NCI-H446 treated with DMSO at 0.1 percent for 48 hours (cell line): ENCODE measurements around the gene ITPK1.

Source experiments
- DNase-seq: peaks from one replicate; lab custom pipeline; 2025; lab: John Stamatoyannopoulos, UW

ITPK1 gene

DNA sequence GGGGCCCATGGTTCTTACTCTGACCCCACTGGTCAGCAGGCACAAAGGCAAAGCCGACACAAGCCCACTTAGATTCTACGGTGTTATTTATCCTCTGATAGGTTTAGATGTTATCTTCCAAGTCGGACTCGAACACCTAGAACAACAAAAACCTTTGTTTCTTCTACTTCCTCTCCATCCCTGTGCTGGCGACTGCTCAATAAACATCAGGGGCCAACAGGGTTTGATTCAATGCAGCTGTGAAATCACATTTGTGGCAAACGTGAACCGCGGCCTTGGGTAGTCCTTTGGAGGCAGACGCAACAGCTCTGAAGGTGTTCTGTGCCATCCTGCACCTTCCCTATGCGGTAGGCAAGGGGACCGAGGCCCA, 105.6 kb downstream of the ITPK1 start:
- no peak for DNase-seq

GRCh38 chr14:93009471-93010129, 106.1 kb downstream of the ITPK1 start:
- DNase-seq: no peak

DNA sequence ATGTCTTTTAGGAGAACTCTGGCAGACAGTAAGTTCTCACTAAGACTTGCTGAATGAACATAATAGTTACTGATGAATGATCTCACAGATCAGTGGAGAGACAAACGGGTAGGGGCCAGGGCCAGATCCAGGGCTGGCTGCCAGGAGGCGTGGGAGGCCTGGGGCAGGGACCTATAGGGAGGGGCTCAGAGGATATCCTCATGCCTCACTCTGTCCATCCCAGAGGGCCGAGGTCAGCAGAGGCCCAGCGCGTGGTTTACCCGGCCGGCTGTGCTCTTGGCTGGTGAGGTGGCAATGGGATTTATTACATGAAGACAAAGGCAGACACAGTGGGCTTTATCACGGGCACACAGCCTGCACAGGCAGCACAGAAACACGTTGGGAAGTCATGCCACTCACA, 107.3 kb downstream of the ITPK1 start:
- no peak for DNase-seq

DNA sequence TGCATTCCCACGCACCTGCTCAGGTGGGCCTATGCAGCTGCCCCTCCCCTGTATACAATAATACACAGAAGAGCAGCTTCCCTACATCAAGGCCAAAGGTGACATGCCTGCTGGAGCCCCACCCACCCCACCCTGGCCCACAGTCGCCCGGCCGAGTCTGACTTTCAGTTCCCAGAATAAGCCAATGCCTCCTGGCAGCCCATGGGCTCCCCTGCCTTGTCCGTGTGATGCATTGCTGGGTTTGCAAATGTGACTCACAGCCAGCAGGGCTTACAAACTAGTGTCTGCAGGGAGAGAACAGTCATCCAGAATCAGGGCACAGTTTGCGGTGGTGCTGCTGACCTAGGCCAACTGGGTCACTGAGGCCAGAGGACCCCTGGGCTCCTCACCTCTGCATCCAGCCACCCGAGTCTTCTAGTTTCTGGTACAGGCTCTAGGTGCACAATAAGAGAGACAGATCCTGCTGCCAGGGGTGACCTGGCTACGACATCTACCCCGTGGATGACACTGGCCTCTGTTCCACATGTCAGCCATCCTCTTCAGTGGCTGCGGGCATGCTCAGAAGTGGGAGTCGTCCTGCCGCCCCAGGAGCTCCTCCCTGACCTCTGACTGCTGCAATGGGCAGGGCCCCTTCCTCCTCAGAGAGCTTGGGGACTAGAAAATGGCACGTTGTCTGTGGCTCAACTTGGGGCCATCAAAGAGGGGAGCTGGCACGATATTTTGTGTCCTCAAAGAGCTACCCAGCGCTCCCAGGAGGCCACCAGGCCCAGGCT, 108.3 kb downstream of the ITPK1 start:
- peak; percentile 26 for DNase-seq

DNA sequence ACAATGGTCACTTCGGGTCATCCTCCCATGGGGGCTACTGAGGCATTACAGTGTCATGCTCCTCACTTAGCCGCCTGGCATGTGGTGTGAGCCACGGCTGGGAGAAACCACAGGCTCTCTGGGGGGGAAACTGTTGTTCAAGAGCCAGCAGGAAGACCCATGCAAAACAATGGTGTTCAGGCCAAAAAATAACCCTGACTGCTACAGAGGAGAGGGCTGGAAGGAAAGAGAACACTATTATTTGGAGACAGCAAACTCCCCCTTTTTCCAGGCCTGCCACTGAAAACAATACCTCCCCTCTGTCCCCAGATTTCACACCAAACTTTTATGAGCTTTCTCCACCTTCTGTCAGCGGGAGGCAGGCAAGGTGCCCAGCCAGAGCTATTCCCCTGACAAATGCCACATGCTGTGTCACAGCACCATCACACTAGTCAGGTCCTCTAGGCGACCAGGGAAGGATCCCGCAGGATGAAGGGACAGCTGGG, 109.1 kb downstream of the ITPK1 start:
- DNase-seq: peak; percentile 27

- DNase-seq: peak; percentile 54
Measured at GRCh38 chr14:93005838-93006237, 109.9 kb downstream of the ITPK1 start.

DNA sequence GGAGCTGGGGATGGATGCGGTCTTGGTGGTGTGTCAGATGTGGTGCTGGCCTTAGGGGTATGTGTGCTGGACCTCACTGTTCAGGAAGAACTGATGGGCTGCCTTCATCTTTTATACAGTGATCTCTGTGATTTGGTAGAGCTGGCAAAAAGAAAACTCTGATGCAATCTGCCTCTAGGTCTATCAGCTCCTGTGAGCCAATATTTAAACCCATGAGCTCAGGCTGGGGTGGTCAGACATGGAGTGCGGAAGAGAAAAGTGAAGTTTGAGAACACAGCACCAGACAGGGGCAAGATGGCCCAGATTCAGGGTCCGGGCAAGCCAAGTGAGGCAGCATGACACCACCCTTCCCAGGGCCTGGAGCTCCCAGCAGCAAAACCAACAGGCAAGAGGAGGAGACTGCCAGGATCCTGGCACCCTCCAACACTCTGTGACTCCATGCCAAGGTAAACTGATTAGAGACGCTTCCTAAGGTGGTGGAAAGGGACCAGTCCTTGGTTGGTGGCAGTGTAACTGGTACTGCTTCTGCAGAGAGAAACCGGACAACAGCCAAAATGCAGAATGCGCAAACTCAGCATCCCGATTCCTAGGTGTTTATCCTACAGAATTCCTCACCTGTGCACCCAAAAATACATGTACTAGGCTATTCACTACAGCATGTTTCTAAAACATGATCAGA, 110.5 kb downstream of the ITPK1 start:
- DNase-seq: peak; percentile 37

DNA sequence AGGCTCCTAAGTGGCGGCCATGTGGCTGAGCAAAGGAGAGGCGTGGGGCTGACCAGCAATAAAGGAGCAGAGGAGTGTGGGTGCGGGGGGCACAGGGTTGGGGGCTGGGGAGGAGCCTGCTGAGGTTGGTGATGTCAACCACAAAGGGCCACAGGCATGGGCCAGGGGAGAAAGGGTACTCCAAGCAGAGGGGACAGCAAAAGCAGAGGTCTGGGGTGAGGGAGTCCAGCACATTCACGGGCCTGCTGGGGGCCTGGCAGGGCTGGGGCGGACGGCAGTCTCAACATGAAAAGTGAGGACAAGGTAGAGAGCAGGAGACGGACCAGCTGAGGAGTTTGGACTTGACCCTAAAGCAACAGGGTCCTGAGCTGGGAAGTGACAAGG, 111.0 kb downstream of the ITPK1 start:
- DNase-seq: no peak

- DNase-seq: no peak
Measured at GRCh38 chr14:93003945-93004698, 111.6 kb downstream of the ITPK1 start.

DNA sequence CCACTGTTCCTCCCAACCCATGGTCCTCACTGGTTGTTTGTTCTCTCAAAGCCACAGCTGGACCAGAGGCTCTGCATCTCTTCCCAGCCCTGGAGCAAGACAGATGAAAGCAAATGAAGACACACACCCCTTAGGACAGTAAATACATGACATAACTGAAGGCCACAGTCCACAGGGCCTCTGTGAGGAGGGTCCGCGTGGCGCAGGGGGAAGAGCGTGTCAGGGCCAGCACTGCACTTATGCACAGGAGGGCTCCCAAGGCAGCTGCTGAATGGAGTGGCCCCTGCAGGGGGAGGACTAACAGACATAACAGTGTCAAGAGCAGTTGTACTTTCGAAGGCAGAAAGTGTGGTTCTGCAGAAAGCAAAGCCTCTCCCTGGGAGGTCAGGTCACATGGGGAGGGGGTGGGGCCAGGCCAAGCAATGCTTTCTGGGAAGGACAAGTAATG, 112.8 kb downstream of the ITPK1 start:
- DNase-seq: no peak

- DNase-seq: no peak
Measured at GRCh38 chr14:93002049-93002448, 113.7 kb downstream of the ITPK1 start.

DNA sequence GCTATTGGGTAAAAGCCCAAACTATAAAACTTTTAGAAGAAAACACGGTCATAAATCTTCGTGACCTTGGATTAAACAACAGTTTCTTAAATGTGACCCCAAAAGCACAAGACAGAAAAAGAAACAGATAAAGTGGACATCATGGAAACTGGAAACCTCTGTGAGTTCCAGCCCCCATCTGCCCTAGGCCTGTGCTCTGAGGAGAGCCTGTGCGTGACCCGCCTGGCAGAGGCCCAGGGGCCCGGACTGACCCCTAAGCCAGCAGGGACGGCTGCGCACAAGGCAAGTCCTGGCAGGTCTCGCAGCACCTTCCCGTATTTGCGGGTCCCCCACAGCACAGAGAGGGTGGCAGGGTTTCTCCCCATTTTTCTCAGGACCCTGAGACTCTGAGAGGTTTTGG, 116.8 kb downstream of the ITPK1 start:
- DNase-seq: no peak

GRCh38 chr14:92997343-92998061, 118.2 kb downstream of the ITPK1 start:
- DNase-seq: no peak

GRCh38 chr14:92995620-92996019, 120.1 kb downstream of the ITPK1 start:
- no peak for DNase-seq

DNA sequence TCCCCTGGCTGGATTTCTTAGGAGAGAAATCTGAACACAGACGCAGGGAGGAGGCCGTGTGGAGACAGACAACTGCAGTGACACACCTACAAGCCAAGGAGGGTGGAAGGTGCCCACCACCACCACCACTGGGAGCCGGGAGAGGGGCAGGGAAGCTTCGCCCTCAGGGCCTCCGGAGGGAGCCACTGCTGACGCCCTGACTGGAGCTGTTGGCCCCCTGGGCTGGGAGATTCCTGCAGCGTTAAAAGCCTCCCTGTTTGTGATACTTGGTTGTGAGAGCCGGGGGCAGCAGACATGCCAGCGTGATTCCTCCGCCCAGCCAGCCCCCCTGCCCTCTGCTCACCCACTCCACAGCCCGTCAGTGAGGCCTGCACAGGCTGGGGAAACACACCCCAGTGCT, 120.8 kb downstream of the ITPK1 start:
- DNase-seq: no peak

DNA sequence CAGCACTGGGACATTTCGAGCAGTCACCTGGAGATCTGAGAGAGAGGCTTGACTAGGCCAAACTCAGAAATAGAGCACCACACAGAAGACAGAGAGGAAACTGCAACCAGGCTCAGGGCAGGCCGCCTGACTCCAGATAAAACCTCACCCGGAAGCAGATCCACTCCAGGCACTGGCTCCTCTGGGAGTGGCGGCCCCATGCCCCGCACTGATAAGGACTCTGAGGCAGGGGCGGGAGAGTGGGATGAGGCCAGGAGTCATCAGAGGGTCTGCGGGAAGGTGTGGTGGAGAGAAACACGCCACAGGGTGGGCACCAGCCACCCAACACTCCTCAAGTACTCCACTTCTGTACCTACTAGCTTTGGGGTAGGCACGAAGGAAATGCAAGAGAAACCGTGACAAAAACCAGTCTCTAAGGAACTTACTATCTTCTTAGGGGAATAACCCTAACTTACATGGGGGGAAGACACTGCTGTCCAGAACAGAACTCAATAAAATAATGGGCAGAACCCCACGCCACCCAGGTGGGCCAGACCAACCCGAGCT, 121.5 kb downstream of the ITPK1 start:
- no peak for DNase-seq

DNA sequence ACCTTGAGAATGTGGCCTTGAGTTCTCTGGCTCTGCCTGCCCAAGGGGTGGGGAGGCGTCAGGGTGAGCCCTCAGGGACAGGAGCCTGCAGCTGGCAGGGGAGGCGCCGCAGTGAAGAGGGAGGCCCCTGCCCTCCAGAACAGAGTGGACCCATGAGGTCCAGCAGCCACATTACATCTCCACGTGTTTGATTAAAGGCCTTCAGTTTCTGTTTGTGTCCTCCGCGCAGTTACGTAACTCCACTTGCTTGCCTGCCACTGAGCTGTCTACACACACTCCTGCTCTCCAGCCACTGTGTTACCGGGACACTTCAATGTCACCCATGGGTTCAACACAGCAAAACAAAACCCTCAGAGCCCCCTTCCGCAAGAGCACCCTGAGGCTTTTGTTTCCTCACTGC, 122.4 kb downstream of the ITPK1 start:
- no peak for DNase-seq

DNA sequence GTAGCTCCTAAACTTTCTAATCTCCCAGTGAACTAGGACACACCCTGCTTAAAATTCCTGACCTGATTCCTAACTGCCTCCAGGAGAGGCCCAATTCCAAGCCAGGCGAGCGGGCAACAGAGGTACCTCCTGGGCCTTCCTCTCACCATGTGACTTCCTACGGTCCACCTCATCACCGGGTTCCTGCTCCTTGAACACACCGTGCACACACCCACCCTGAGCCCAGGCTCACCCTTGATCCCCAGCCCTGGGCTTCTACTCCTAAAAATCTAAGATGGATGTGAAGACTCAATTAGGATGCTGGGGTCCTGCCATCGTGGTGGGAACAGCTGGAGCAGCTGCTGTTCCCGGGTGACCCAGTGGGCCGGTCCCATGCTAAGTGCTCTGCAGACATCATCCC, 124.2 kb downstream of the ITPK1 start:
- DNase-seq: no peak

GRCh38 chr14:92990456-92991430, 125.0 kb downstream of the ITPK1 start:
- no peak for DNase-seq
